T-helper 9 cell (primary cell): ENCODE measurements around the gene PTPRD.

Experiments
- DNase-seq: peaks from one replicate; pipeline ENCODE4 v3.0.0-alpha.2; 2020

Gene PTPRD

GRCh38 chr9:8877753-8878494 is 1734.9 kb downstream of the PTPRD start:
- no peak for DNase-seq

- DNase-seq, result no peak
These were observed 1736.5 kb downstream of the PTPRD start for GRCh38 chr9:8876303-8876702.

DNA sequence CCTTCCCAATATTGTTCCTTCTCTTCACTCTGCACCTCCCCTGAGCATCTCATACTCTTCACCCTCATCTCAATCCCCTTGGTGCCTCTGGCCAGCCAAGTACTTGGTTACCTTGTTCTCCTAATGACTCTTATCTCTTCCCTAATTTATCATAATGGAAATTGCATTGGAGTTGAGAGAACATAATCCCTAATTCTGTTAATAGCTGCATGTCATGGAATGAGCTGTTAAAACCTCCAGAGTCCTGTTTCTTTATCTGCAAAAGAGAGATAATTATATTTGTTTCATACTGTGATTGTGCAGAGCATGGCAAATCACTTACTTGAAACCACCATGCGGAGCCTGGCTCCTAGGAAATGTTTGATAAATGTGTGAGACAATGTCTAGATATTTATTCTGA is 1738.3 kb downstream of the PTPRD start:
- DNase-seq, result no peak

DNA sequence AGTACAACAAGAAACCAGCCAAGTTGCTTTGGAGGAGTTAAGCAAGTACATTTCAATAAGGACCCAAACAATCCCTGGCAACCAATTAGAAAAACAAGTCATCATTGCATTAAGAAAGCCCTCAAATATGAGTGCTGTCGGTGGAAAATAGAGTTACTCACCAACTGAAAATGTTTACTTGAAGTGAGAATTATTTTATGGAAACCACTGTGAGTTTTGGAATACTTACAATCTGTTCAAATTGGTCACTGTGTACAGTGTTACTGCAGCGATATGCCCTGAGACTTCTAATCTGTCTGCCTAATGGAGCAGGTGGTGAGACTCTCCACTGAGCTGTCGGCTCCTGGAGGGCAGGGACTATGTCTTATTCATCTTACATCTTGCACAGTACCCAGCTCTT is 1740.0 kb downstream of the PTPRD start:
- DNase-seq, result no peak

DNA sequence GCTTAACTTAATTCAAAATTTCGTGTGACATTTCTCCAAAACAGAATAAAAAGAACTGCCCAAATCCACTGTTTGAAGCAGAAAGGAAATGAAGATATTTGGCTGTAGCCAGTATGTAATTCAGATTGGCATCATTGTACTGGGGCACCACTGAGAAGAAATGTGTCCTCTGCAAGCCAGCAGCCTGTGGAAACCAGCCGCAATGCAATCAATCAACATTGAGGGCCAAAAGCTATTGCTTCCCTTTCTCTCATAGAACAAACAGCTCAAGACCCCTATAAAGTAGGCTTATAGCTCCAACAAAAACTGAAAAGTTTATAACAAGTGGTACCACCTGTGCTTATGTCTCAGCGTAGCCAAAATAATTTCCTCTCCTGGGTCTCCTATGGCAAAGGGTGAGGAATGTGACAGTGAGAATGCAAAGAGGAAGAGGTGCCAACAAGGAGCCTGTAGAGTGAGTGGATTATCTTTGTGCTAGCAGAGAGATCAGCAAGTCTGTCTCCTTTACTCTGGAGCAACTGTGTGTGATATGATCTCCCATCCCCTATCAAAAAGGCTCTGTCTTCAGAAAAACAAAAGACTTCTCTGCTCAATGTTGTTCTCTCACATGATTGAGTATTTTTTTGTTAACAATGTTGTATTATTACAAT is 1740.9 kb downstream of the PTPRD start:
- DNase-seq, result no peak

DNA sequence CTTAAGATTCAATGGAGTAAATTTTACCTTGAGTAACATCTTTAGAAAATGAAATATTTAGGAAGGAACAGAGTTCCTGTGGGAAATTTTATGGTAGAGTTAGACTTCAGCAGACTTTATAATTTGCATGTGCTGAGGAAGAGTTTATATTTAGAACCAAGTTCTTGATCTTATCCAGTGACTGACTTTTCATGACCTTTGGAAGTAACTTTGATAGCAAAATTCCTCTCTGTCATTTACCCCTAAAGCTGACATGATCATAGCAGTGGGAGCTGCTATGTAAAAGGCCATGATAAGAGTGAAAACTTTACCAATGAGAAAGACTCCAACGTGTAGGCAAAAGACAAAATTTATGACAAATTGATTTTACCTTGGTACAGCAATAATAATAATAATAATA is 1741.4 kb downstream of the PTPRD start:
- no peak for DNase-seq

DNA sequence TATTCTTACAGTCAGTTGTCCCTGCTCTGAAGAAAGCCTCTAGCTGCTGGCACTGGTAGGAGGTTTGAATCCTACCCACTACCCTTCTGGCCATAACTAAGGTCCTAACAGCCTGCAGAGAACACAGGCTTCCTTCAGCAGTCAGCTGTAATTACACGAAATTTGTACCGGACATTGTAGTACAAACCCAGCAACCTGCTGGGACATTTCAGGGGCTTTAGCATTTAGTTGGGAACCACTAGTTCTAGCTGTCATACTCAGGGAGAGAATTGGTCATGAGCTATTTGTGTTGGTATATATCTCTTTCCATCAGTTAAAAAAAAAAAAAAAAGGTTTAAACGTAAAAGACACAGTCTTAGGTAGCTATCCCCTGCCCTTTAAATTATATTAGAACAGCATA is 1743.0 kb downstream of the PTPRD start:
- DNase-seq, result no peak

GRCh38 chr9:8868632-8869031 is 1744.2 kb downstream of the PTPRD start:
- DNase-seq, result no peak

GRCh38 chr9:8867148-8867547 is 1745.7 kb downstream of the PTPRD start:
- no peak for DNase-seq

DNA sequence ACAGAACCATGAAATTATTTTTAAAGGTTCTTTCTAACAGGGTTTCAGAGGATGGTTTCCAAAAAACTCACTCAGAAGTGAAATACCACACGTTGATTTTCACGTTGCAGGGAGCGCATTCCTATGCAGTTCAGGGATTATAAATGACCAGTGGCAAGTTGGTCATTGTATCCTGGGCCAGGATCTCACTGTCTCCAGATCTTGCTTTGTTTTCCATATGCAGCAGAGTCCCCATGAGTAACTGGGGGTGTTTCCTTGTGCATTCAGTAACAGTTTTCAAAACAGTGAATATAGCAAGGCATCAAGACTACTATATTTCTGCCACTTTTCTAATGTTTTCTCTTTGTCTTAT is 1748.3 kb downstream of the PTPRD start:
- no peak for DNase-seq

DNA sequence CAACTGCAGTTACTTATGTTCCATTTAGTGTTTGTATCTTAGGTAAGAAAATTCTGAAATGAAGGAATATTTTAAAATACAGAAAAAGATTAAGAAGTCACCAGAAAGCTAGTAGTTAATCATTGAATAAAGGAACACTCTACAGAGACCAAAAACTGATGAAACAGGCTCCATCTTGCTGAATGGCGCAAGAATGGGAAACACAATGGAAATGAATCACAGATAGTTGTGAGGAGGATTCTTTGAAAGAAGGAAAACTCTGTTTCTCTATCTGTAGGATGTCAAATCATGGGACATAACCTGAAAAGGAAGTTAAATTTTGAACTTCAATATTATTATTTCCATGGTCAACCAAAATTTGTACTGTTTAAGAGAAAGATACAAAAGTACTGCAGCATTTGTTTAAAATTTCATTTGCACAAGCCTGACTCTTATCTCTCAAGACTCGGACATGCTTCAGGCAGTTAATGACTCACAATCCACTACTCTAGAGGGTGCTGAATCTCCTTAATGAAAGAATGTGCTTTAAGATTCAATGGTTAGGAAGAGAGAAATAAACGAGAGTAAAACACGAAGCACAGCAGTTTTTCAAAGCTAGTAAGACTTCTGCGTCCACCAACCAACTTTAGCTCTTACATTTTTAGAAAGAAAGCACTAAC is 1748.8 kb downstream of the PTPRD start:
- DNase-seq, result no peak

- no peak for DNase-seq
These were observed 1749.7 kb downstream of the PTPRD start for GRCh38 chr9:8863069-8863468.

- no peak for DNase-seq
These were observed 1751.9 kb downstream of the PTPRD start for GRCh38 chr9:8860925-8861324.

GRCh38 chr9:8860086-8860485 is 1752.7 kb downstream of the PTPRD start:
- no peak for DNase-seq

GRCh38 chr9:8859416-8859815 is 1753.4 kb downstream of the PTPRD start:
- no peak for DNase-seq

DNA sequence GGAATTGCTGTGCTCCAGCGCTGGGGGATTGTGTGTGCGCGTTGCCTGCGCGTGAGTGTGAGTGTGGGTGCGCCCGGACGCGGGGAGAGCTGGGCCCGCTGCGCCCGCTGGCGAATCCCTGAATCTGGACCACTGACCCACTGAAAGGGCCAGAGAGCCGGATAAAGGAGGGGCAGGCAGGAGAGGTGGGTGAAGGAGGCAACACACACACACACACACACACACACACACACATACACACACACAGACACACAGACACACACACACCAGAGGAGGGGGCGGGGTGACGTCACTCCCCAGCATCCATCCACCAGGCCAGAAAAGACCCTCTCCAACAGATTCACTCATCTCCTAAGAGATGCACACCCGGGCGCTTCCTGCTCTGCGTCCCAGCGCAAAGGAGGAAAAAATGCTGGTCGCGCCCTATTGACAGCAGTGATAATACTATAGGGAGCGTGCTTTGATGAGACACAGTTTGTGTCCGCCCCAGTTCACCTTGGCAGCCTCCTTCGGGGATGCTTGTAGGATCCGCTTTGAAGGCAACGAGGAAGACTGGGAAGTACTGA is 1754.1 kb downstream of the PTPRD start:
- DNase-seq, result no peak

DNA sequence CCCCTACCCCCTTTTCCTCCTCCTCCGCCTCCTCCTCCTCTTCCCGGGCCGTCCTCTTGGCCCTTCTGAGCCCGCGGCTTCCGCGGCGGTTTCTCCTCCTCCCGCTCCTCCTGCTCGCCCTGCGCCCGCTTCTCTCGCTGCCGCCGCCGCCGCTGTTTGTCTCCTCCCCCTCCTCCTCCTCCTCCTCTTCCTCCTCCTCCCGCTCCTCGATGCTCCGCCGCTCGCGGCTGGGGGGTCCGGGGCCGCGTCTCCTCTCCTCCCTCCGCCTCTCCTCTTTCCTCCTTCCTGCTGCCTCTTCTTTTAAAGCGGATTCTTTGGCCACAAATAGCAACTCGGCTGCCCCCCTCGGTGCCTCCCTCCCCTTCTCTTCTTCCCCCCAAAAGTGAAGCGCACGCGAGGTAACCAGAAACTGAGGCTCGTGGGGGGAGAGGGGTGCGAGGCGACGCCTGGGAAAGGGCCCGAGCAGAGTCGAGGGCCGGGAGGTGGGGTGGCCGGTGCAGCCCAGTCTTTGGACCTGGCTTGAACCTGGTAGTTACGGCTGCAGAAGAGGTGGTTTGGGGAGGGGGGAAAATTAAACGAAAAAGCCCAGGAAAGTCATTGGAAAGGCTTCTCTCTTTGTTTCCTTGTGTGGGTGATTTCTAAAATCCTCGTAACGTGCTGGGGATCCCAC is 1754.7 kb downstream of the PTPRD start:
- DNase-seq, result no peak

DNA sequence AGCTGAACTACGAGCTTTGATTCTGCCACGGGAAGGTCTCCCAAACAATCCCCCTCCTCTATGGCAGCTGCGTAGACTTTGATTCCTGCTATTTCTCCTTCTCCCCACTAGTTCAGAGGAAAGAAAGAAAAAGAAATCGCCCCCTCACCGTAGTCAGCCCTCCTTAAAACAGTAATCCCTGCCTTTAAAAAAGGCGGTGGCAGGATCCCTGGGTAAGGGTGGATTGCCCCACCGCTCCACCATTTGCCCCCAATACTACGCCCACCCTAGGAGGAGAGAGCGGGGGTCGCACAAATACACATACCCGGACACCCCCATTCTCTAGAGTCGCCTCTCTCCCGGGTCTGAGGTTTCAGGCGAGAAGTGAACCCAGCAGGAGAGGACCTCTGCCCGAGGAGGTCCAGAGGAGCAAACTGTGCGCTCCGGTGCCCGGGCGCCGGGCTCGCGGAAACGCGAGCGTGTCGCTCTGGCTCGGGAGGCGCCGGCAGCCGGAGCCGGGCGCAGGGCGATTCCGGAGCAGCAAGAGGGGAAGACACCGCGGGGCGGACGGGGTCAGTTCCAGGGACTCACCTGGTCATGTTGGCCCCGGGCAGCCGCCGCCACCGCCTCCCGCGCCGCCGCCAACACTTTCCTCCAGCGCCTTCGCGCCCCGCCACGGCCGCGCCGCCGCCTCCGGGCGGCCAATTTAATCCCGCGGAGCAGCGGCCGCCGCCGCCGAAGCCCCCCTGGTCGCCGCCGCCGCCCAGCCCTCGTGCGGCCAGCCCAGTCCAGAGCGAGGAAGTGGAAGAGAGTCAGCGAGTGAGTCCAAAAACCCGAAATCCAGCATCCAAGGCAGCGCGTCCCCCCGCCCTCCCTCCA is 1755.5 kb downstream of the PTPRD start:
- DNase-seq, result no peak

DNA sequence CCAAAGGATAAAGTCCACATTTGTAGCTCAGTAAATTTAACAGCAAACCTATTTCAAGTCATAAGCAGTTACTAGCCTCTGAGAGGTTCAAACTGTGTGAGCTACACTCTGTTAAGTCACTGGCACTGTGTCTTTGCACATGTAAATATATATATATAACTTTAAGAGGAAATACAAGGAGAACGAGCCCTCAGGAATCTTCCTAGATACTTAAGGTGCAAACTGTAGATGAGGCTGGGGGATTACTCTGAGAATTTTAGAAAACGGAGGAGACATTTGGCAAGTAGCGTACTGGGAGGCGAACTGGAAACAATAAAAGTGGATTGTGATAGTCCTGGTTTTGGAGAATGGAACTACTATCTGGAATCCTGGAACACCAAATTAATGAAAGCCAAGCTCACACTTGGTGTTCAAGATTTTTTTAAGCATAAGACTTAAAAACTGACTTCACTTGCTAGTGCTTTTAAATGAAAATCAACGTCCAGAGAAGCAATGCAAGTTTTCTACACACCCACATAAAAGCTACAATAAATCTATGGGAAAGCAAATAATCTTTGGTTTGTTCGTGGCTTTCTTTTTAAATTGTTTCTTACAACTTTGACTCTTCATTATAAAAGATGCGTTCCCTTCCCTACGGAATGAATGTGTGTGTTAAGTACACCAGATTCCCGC is 1756.3 kb downstream of the PTPRD start:
- DNase-seq, result no peak

DNA sequence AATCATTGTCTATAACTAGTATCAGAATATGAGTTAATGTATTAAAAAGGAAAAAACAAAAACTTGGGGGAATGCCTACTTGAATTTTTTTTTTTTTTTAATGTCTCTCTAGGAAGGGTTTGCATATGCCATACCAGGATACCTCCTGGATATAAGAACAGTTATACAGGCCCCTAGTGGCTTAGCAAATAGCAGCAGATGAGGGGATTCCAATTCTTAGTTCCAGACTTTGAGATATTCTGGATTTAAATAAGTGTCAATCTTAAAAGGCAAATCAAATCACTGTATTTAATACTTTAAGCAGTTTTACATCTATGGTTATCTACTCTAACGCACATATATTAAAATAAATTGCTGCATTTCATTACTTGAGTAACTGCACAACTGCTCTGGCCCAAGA is 1757.8 kb downstream of the PTPRD start:
- DNase-seq, result no peak

DNA sequence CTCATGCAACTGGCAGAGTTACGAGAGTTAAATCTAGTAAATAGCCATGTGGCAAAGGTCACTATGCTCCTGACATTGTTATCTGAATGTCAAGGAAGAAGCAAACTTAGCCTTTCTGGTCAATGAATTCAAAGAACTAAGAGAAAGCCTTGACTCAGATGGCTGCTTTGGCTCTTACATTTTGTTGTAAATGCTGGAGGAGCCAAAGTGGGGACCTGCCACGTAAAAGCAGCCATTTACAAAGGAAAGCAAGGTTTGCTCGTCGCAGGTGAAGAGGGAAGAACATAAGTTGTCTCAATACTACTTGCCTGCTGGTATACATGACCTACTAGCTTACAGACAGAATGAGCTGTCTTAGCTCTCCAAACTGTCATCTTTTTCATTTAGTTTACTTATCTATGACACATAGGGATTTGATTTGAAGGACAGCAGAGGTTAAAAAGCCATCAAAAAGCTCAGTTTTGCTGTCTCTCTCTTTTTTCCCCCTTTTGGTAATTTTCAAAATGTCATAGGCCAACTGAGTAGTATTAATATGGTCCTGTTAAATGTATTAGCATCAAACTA is 1760.4 kb downstream of the PTPRD start:
- no peak for DNase-seq
